ENCODE data around the gene PRAMEF4.
"Not testable (repeated sequence)": the region's sequence is repeated elsewhere in the genome, so short reads cannot be mapped to it uniquely, and the experiment has no call there.

Gene PRAMEF4

DNA sequence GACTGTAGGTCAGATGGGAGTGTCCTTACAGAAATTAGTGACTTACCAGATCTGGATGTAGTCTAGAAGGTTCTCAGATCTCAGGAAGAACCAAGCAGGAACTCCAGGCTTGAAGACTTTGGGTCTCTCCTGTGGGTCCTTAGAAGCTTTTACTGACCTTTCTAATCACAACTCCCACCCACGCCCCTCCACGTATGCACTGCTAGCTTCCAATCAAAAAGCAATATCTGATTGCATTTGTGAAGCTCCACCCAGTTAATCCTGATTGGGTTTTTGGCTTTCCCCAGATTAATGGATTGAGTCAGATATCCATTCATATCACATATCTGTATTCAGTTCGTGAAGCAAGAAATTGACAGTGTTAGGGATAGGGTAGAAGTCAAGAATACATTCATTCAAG lies at the start of gene PRAMEF4:
TSS of gene PRAMEF4 (minus strand) at position 101 of the 400 bp plus-strand sequence. CDS start 2,807 bp downstream, outside the sequence.
- not testable (repeated sequence) for DNase-seq

DNA sequence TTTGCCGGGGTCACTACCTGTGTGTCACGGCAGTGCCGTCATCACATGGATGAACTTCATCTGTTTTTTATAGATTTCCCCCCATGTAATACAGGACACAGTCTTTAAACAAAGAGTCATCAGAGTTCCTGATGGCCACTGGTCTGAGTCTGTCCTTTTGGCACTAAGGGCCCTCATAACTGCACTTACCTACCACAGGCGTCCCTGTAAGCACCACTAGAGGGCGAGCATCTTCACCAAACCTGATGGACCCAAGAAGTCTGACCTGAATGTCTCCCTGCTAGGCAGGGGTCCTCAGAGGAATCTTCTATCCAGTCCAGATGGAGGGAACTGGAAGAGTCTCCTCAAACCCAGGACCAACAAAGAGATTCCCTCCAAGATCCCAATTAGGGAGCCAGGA lies 38.4 kb upstream of the PRAMEF4 start:
- DNase-seq, result not testable (repeated sequence)

DNA sequence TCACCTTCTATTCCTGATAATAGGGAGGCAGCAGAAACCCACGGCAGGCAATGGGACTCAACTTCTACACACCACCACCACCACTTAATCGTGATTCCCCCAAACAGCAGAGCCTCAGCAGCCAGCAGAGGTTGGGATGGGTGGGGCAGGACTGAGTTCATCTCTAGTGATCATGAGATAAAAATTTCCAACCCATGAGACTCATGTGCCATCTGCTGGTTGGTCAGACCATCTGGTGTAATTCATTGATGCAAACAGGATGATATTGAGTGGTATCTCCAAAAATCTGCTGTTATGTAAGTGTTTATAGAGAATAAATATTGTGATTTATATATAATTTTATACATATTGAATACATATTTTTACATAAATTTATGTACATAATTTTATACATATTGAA lies 35.7 kb upstream of the PRAMEF4 start:
- not testable (repeated sequence) for DNase-seq

DNA sequence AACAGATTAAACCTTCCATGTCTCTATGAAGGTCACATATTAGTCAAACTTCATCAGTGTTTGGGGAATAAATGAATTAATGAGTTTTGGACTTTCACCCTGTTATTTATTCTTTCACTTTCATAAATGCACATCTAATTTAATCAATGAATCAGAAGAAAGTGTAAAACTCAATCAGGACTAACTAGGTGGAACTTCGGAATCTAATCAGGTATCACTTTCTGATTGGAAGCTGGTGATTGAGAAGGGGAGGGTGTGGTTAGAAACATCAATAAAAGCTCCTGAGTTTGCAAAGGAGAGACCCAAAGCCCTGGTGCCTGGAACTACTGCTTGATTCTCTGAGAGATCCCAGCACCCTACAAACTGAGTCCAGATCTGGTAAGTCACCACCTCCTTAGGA lies 30.3 kb upstream of the PRAMEF4 start, which contains the start of gene PRAMEF7:
TSS of gene PRAMEF7 (plus strand) at position 301 of the 400 bp plus-strand sequence. CDS start 1,083 bp downstream, outside the sequence.
- DNase-seq, result not testable (repeated sequence)

- DNase-seq, result not testable (repeated sequence)
These were observed 18.0 kb upstream of the PRAMEF4 start for GRCh38 chr1:12903793-12904572.

- DNase-seq, result not testable (repeated sequence)
These were observed 13.2 kb upstream of the PRAMEF4 start for GRCh38 chr1:12899186-12899585.

DNA sequence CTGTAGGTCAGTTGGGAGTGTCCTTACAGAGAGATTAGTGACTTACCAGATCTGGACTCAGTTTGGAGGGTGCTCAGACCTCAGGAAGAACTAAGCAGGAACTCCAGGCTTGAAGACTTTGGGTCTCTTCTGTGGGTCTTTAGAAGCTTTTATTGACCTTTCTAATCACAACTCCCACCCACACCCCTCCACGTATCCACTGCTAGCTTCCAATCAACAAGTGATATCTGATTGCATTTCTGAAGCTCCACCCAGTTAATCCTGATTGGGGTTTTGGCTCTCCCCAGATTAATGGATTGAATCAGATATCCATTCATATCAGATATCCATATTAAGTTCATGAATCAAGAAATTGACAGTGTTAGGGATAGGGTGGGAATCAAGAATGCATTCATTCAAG lies 12.2 kb upstream of the PRAMEF4 start, which contains the start of gene PRAMEF10:
TSS of gene PRAMEF10 (minus strand) at position 101 of the 400 bp plus-strand sequence. CDS start 2,423 bp downstream, outside the sequence.
- not testable (repeated sequence) for DNase-seq

GRCh38 chr1:12878453-12878852 lies 7.5 kb downstream of the PRAMEF4 start:
- DNase-seq, result not testable (repeated sequence)

DNA sequence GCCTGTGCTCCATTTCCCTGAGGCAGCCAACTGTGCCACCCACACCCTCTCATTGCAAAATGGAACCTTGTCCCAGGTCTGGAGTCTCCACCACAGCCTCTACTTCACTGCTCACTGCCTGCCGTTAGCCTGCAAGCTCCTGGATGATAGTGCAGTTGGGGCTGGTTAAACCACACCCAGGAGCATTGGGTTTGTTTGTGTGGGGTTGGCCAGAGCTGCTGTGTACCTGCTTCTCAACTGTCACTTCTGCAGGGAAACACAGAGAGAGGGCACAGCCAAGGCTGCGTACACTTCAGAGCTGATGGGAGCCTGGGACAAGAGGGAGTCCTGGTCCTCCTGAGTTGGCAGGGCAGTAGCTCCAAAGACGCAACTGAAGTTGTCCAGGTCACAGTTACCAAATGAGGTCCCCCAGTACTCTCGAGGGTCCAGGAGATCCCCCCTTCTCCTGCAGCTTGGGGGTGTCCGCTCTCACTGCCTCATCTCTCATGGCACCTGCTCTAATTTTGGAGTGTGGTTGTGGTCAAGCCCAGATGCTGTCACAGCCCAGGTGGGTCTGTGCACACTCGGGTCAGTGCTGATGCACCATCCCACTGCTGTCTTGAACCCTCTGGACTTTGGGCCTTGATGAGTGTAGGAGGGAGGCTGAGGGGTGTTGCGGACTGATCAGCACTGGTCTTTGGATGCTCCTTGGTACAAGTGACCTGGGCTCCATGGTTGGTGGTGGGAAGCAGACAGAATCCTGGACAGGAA lies 22.7 kb downstream of the PRAMEF4 start:
- DNase-seq, result not testable (repeated sequence)

DNA sequence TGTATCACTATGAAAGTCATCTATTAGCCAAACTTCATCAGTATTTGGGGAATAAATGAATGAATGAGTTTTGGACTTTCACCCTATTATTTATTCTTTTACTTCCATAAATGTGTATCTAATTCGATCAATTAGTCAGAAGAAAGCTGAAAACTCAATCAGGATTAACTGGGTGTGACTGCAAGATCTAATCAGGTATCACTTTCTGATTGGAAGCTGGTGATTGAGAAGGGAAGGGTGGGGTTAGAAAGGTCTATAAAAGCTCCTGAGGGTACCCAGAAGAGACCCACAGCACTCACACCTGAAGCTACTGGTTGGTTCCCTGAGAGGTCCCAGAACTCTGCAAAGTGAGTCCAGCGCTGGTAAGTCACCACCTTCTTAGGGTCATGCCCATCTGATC lies 29.2 kb downstream of the PRAMEF4 start, which contains the start of gene PRAMEF2:
TSS of gene PRAMEF2 (plus strand) at position 301 of the 400 bp plus-strand sequence. CDS start 1,924 bp downstream, outside the sequence.
- not testable (repeated sequence) for DNase-seq

DNA sequence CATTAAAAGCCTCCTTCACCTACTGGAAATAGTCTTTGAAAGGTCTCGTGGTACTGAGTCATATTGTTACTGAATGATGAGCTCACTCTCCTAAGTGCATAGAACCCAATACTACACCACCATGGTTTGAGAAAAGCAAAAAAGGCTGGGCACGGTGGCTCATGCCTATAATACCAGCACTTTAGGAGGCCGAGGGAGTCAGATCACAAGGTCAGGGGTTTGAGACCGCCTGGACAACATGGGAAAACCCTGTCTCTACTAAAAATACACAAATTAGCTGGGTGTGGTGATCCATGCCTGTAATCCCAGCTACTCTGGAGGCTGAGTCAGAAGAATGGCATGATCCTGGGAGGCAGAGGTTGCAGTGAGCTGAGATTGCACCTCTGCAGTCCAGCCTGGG lies 34.2 kb downstream of the PRAMEF4 start:
- DNase-seq, result no peak

DNA sequence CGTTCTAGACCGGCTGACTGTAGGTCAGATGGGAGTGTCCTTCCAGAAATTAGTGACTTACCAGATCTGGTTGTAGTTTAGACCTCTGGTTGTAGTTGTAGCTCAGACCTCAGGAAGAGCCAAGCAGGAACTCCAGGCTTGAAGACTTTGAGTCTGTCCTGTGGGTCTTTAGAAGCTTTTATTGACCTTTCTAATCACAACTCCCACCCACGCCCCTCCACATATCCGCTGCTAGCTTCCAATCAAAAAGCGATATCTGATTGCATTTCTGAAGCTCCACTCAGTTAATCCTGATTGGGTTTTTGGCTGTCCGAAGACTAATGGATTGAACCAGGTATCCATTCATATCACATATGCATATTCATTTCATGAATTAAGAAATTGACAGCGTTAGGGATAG lies 37.4 kb downstream of the PRAMEF4 start, which contains the start of gene HNRNPCL1:
TSS of gene HNRNPCL1 (minus strand) at position 101 of the 400 bp plus-strand sequence. CDS start 431 bp downstream, outside the sequence.
- DNase-seq, result not testable (repeated sequence)

- not testable (repeated sequence) for DNase-seq
These were observed 52.8 kb downstream of the PRAMEF4 start for GRCh38 chr1:12833251-12833650.

GRCh38 chr1:12831310-12831709 lies 54.7 kb downstream of the PRAMEF4 start, which contains the start of gene PRAMEF11:
PRAMEF11 (minus strand) TSS chr1:12831410; CDS start chr1:12828789, 2,621 bp downstream.
- not testable (repeated sequence) for DNase-seq

Measured in NCI-H2171 (cell line).